ENCODE measurements around the gene PRELP.
"Not testable (repeated sequence)": the region's sequence is repeated elsewhere in the genome, so short reads cannot be mapped to it uniquely, and the experiment has no call there.

Gene PRELP

DNA sequence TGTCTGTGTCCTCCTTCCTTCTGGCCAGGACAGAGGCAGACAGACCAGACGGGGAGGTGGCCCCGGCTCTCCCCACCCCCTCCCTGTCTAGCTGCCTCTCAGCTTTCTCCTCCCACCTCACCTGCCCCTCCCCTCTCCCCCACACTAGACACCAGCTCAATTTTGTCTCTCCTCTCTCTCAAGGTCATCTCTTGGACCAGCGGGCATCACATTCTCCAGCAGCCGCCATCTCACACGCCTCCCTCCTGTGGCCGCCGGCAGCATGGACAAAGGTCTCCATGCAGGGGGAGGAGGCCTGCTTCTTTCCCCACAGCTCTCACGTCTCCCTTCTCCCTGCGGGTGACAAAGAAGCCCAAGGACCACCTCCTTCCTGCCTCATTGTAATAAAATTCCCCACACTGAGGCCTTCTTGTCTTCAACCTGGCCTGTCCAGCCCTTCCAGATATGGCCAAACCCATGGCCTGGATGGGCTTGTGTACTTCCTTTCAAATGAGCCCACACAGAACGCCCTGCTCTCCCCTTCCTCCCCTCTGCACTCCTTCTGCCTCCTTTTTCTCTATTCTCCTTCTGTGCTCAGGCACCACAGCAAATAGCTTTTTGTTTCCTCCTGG, 33.0 kb downstream of the PRELP start:
- DNase-seq (ENCODE audit: low spot score): no peak

GRCh38 chr1:203509135-203509534, 33.5 kb downstream of the PRELP start:
- DNase-seq (ENCODE audit: low spot score): no peak

GRCh38 chr1:203511513-203511912, 35.9 kb downstream of the PRELP start:
- DNase-seq (ENCODE audit: low spot score): no peak

- DNase-seq (ENCODE audit: low spot score): no peak
Measured at GRCh38 chr1:203511930-203512329, 36.3 kb downstream of the PRELP start.

GRCh38 chr1:203512517-203512847, 36.9 kb downstream of the PRELP start:
- no peak for DNase-seq (ENCODE audit: low spot score)

DNA sequence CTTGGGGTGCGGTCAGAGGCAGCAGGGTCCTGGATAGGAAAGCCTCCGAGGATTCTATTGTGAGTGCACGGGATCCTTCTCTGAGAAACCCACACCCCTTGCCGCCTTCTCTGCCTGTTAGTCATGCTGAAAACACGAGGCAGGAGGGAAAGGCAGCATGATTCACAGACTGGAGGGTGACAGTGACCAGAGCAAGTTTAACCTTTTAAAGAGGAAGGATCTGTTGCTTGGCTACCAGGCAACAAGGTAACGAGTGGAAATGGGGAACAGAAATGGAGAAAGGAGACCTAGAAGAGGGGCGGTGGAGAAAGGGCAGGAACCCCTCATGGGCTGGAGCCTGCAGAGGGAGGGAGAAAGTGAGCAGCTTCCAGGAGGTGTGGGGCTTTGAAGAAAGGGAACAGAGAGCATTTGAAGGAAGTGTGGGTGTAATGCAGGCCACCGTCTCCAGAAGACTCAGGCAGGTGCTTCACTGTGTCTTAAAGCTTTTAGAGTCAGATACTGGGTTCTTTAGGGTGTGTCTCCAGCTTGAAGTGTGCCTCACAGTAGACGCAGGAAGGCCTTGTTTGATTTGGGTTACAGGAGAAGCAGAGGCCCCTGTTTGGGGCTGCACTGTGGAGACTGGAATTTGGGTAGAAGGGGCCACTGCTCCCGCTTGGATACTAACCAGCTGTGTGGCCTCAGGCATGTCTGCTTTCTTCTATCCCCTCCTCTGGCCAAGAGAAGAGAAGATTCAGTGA, 37.4 kb downstream of the PRELP start:
- no peak for DNase-seq (ENCODE audit: low spot score)

DNA sequence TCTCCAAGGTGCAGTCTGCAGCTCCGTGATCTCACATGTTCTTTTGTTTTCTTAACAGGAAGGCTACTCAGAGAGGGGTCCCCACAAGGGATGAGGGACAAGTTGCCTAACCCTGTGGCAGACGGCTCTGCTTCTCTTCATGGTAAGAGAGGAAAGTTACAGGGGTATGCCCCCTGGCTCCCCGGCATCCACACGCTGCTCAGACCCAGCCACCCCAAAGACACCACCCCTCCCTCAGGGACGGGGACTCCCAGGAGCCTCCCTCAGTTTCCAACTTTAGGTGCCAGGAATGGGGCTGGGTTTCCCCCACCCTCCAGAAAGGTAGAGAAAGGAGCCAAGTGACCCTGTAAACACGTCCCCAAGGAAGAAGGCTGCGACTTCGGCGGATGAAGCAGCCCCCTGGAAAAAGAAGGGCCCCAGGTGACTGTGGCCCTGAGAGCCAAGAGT, 38.0 kb downstream of the PRELP start:
- DNase-seq (ENCODE audit: low spot score): no peak

GRCh38 chr1:203516184-203516583, 40.6 kb downstream of the PRELP start:
- no peak for DNase-seq (ENCODE audit: low spot score)

DNA sequence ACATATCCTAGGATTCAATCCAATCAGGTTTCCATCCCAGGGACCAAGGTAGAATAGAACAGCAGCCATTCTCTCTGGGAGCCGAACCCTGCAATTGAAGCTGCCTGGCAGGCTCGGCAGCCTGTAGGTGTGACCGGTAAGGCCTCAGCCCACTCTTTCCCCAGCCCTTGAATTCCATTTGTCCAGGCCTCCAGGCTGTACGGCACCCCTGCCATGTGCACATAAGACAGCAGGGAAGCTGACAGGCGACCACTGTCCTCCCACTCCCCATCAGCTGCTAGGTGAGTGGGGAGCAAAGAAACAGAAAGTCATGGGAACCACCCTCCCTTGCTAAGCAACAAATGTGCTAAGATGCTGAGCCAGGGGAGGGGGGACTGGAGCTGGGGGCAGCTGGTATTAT, 41.3 kb downstream of the PRELP start:
- DNase-seq (ENCODE audit: low spot score): no peak

GRCh38 chr1:203517426-203518110, 42.0 kb downstream of the PRELP start:
- DNase-seq (ENCODE audit: low spot score): no peak

DNA sequence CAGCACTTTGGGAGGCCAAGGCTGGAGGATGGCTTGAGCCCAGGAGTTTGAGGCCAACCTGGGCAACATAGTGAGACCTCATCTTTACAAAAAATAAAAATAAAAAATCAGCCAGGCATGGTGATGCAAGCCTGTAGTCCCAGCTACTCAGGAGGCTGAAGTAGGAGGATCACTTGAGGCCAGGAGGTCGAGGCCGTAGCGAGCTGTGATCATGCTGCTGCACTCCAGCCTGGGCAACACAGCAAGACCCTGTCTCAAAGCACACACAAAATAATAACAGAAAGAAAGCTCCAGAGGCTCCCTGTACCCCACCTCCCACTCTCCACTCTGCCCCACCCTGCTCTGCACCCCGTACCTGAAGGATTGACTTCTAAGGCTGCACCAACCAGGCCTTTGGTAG, 42.5 kb downstream of the PRELP start:
- not testable (repeated sequence) for DNase-seq (ENCODE audit: low spot score)

GRCh38 chr1:203518541-203518940, 42.9 kb downstream of the PRELP start:
- DNase-seq (ENCODE audit: low spot score): no peak

GRCh38 chr1:203519053-203519840, 43.6 kb downstream of the PRELP start:
- no peak for DNase-seq (ENCODE audit: low spot score)

GRCh38 chr1:203519896-203520295, 44.3 kb downstream of the PRELP start:
- DNase-seq (ENCODE audit: low spot score): no peak

DNA sequence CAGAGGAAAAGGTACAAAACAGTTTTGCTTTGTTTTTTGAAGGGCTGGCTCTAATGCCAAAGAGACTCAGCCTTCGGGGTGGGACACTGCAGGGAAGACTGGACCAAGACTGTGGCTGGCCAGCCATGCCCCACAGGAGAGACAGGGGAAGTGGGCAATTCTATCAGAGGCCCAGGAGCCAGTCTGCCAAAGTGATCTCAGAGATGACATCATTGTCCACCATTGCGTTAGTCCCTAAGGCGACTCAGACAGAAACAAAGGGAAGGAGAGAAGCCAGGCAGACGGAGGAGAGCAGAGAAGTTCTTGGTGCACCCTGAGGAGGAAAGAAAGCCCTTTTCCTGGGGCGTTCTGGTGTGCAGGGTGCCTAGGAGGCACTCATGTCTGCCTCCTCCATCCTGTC, 44.7 kb downstream of the PRELP start:
- no peak for DNase-seq (ENCODE audit: low spot score)

DNA sequence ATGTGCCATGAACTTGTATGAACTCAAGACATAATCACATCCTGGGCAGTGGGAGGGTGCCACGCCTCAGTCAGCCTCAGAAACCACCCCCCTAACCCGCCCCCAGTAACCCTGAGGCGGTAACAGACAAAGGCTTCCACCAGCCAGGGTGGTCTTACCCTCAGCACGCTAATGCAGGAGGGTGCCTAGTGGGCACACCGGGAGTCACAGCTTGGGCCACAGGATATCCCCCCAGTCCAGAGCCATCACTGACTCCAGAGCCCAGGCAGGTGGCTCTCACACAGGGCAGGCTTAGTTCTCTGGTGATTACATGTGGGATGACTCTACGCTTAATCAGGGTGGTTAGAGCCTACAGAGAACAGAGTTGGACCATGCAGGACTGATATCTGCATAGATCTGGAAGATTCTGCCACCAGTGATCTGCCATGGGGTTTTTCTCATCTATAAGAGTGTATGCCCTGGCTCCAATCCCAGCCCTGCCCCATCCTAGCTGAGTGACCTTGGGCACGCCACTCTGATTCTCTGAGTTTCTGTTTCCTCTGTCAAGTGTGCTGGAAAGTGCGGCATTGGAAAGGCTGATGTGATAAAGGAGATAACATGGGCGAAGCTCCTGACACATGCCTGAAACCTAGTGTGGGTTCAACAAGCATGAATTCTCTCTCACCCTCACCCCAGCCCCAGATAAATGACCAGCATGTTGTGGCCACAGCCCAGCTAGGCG, 45.6 kb downstream of the PRELP start:
- no peak for DNase-seq (ENCODE audit: low spot score)

- no peak for DNase-seq (ENCODE audit: low spot score)
Measured at GRCh38 chr1:203521812-203522211, 46.2 kb downstream of the PRELP start.

- no peak for DNase-seq (ENCODE audit: low spot score)
Measured at GRCh38 chr1:203522237-203522636, 46.6 kb downstream of the PRELP start.

DNA sequence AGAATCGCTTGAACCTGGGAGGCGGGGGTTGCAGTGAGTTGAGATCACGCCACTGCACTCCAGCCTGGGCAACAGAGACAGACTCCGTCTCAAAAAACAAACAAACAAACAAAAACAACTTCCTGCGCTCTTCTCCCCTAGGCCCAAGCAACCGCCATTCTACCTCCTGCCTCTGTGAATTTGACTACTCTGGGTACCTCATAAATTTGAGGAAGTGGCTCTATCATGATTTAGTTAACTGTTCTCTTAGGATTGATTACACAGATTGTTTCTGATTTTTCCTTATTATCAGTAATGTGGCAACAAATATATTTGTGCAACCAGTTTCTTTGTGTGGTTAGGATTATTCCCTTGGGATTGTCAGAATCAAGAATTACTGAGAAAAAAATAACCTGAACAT, 48.1 kb downstream of the PRELP start:
- DNase-seq (ENCODE audit: low spot score): no peak

GRCh38 chr1:203524152-203524551, 48.5 kb downstream of the PRELP start:
- DNase-seq (ENCODE audit: low spot score): no peak

DNA sequence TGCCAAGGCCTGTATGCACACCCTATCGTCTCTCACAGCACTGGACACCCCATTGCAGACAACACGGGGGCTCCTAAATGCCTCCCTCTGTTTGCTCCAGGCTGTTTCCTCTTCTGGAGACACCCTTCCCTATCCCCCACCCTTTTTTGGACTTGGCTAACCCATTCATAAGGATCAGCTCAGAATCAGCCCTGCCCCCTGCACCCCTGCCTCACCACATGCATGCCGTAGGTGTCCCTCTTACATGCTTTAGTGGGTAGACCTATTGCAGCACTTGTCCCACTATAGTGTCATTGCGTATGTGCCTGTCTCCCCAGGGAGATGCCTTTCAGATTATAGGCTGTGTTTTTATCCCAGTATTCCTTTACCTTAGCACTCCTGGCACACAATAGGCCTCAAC, 49.2 kb downstream of the PRELP start:
- no peak for DNase-seq (ENCODE audit: low spot score)

DNA sequence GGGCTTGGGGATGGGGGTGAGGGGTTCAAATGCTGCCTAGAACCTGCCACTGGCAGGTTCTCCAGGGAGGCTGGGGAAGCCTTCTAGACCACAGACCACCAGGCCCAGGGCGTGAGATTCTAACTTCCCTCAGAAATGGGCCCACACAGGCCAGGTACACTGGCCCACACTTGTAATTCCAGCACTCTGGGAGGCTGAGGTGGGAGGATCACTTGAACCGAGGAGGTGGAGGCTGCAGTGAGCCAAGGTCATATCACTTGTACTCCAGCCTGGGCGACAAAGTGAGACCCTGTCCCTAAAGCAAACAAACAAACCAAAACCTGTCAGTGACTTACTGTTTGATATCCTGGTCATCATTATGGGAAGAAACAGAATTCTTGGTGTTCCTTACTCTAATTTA, 50.1 kb downstream of the PRELP start:
- no peak for DNase-seq (ENCODE audit: low spot score)
